Body of pancreas (tissue), 4 donors: Measurements from ENCODE around the gene ROR1. TPM values are rescaled to one million over a fixed set of nuclear protein-coding genes. Genes with fewer than 3 reads are reported as not detected.

ENCODE experiments used
- ATAC-seq: fragments of 150-250 bp; one replicate; pipeline ENCODE4 v1.9.1; 2016
- DNase-seq, 4 donors: peaks; one replicate each; pipeline ENCODE4 v3.0.0-alpha.2; 2019
- H3K27ac ChIP-seq, 4 donors: fragments of 200-600 bp; sonication (generic); 1 replicate in 3 of 4; 2 replicates in 1 of 4; pipeline versions ENCODE4 v1.5.1 to v1.6.1; 2016 to 2019; ENCODE audit warnings: mild to moderate bottlenecking in 1 of 4, mixed read lengths in 1 of 4, moderate library complexity in 1 of 4
- H3K27me3 ChIP-seq, 2 donors: fragments of 200-600 bp; sonication (generic); one replicate each; pipeline ENCODE4 v1.6.0; 2016; ENCODE audit warnings: mild to moderate bottlenecking in 1 of 2
- H3K36me3 ChIP-seq, 2 donors: fragments of 200-600 bp; sonication (generic); replicated peaks in 1 of 2; 2 replicates each; pipeline ENCODE4 v1.5.1; 2016; ENCODE audit warnings: low read depth in 2 of 2; ENCODE audit not compliant: insufficient read depth in 1 of 2
- H3K4me1 ChIP-seq: fragments of 200-600 bp; sonication (generic); one replicate; pipeline ENCODE4 v1.6.0; 2016
- H3K4me3 ChIP-seq, 2 donors: fragments of 200-600 bp; sonication (generic); 1 replicate in 1 of 2; 2 replicates in 1 of 2; pipeline ENCODE4 v1.5.1; 2016 to 2019
- H3K9me3 ChIP-seq, 3 donors: fragments of 200-600 bp; sonication (generic); 1 replicate in 2 of 3; 2 replicates in 1 of 3; pipeline ENCODE4 v1.5.1; 2016
- POLR2A ChIP-seq, 3 donors: fragments of 450-650 bp; IDR thresholded peaks; one replicate each; pipeline ENCODE4 v1.6.1; 2016; ENCODE audit warnings: antibody characterized with exemption in 3 of 3, mild to moderate bottlenecking in 2 of 3
- WGBS, 2 donors: methylation state at CpG; one replicate each; pipeline ENCODE4 v1.1.5; 2017; 5-methylcytosine and 5-hydroxymethylcytosine counted together
- intact Hi-C: fragments of 100-400 bp; cut with DNase I; formaldehyde crosslinking; loops from one replicate; pipeline ENCODE4 v1.15.1; 2023
- total RNA-seq, 2 donors: library from RNA; depleted of rRNA; stranded (reverse); fragments of >200 nt; gene quantifications; one replicate each; pipeline ENCODE4 v1.1.0, GENCODE V29; 2016
- TF ChIP-seq, protein P1 (sequence below), 7 experiments: fragments of 450-650 bp in 4 of 7; fragments of 200-600 bp in 3 of 7; sonication (generic) in 3 of 7; IDR thresholded peaks; one replicate each; pipeline ENCODE4 v1.5.1; 2016 to 2019; ENCODE audit warnings: antibody characterized with exemption in 7 of 7

ROR1 gene
- total RNA-seq, 2 donors from 2014 or later = 26.7 to 56.0 TPM

GRCh38 chr1:63854091-63854490, 80.3 kb downstream of the ROR1 start:
- H3K27ac ChIP-seq = no peak overlapping the region
- 61% methylated on average over 3 of the region's 3 CpGs for WGBS, 2 donors
- no peak for TF ChIP-seq POLR2A (IDR thresholded peaks at IDR 0.05)
- TF ChIP-seq, protein P1, sequence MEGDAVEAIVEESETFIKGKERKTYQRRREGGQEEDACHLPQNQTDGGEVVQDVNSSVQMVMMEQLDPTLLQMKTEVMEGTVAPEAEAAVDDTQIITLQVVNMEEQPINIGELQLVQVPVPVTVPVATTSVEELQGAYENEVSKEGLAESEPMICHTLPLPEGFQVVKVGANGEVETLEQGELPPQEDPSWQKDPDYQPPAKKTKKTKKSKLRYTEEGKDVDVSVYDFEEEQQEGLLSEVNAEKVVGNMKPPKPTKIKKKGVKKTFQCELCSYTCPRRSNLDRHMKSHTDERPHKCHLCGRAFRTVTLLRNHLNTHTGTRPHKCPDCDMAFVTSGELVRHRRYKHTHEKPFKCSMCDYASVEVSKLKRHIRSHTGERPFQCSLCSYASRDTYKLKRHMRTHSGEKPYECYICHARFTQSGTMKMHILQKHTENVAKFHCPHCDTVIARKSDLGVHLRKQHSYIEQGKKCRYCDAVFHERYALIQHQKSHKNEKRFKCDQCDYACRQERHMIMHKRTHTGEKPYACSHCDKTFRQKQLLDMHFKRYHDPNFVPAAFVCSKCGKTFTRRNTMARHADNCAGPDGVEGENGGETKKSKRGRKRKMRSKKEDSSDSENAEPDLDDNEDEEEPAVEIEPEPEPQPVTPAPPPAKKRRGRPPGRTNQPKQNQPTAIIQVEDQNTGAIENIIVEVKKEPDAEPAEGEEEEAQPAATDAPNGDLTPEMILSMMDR (IDR thresholded peaks at IDR 0.05) = no peak
- intact Hi-C loops = no loop called here
- H3K27me3 ChIP-seq = no peaks in the 10 kb centered on the region
- H3K9me3 ChIP-seq = no peaks in the 10 kb centered on the region
- ATAC-seq (no peak), DNase-seq (no peak)
- no peaks in the 10 kb centered on the region for H3K36me3 ChIP-seq
- no peak overlapping the region for H3K4me3 ChIP-seq
- H3K4me1 ChIP-seq = no peaks in the 10 kb centered on the region

- H3K4me1 ChIP-seq = no peaks in the 10 kb centered on the region
- no peaks in the 10 kb centered on the region for H3K36me3 ChIP-seq
- DNase-seq (no peak), ATAC-seq (no peak)
- no peaks in the 10 kb centered on the region for H3K9me3 ChIP-seq
- no peaks in the 10 kb centered on the region for H3K27me3 ChIP-seq
- TF ChIP-seq, protein P1 (IDR thresholded peaks at IDR 0.05) = no peak
- no peak for TF ChIP-seq POLR2A (IDR thresholded peaks at IDR 0.05)
- H3K27ac ChIP-seq = no peak overlapping the region
- WGBS, 2 donors = 78 to 96% methylated on average over 1 of the region's 1 CpG
- H3K4me3 ChIP-seq = no peak overlapping the region
- intact Hi-C loops = no loop called here
These were observed 82.1 kb downstream of the ROR1 start for GRCh38 chr1:63855942-63856341.

DNA sequence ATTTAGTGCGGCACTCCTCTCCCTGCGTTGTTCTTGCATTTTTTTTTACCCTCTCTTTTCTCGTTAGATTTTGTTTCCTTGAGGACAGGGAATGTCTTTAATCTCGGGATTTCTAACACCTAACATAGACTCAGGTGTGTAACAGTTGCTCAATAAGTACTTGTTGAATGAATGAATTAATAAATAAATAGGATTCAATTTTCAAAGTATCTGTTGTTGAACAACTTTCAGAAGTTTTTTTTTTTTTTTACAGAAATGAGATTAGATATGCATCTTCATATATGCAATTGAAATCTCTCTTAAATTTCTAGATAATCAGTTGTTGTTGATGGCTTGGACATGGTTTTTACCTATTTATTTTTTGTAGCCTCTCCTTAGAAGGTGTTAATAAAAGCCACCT, 83.1 kb downstream of the ROR1 start:
- WGBS, 2 donors = 90 to 97% methylated on average over 4 of the region's 4 CpGs
- Histone ChIP-seq H3K27me3 (no peaks in the 10 kb centered on the region), H3K4me1 (no peaks in the 10 kb centered on the region), H3K9me3 (no peaks in the 10 kb centered on the region), H3K4me3 (no peak overlapping the region), H3K36me3 (no peaks in the 10 kb centered on the region), H3K27ac (no peak overlapping the region)
- DNase-seq (no peak), ATAC-seq (no peak)
- TF ChIP-seq, protein P1 (IDR thresholded peaks at IDR 0.05) = no peak
- no peak for TF ChIP-seq POLR2A (IDR thresholded peaks at IDR 0.05)
- intact Hi-C loops = no loop called here

- 50 to 55% methylated on average over 2 of the region's 2 CpGs for WGBS, 2 donors
- no peak overlapping the region for H3K27ac ChIP-seq
- no peaks in the 10 kb centered on the region for H3K4me1 ChIP-seq
- no peak overlapping the region for H3K4me3 ChIP-seq
- intact Hi-C loops = no loop called here
- no peak for DNase-seq
- TF ChIP-seq, protein P1 (IDR thresholded peaks at IDR 0.05) = no peak
- no peak for TF ChIP-seq POLR2A (IDR thresholded peaks at IDR 0.05)
- no peaks in the 10 kb centered on the region for H3K9me3 ChIP-seq
- H3K36me3 ChIP-seq = no peaks in the 10 kb centered on the region
- H3K27me3 ChIP-seq = no peaks in the 10 kb centered on the region
- no peak for ATAC-seq
These were observed 83.7 kb downstream of the ROR1 start for GRCh38 chr1:63857478-63857877.

GRCh38 chr1:63858153-63858552, 84.3 kb downstream of the ROR1 start:
- H3K9me3 ChIP-seq = no peaks in the 10 kb centered on the region
- intact Hi-C loops = no loop called here
- DNase-seq = no peak
- H3K27ac ChIP-seq = no peak overlapping the region
- H3K4me1 ChIP-seq = peaks cover 3% of the 10 kb centered on the region
- no peak for ATAC-seq
- H3K27me3 ChIP-seq = no peaks in the 10 kb centered on the region
- no peaks in the 10 kb centered on the region for H3K36me3 ChIP-seq
- TF ChIP-seq, protein P1 (IDR thresholded peaks at IDR 0.05) = no peak
- TF ChIP-seq POLR2A (IDR thresholded peaks at IDR 0.05) = no peak
- no peak overlapping the region for H3K4me3 ChIP-seq
